Stimulated activated CD4-positive, alpha-beta T cell treated with anti-CD3 and anti-CD28 coated beads, Interleukin-15, amount 100 ng/mL, for 24 hours (primary cell): Measurements from ENCODE around the gene PAFAH1B2.

Source experiments
- DNase-seq: peaks from one replicate; pipeline ENCODE4 v3.0.0-alpha.2; 2020

PAFAH1B2 gene

DNA sequence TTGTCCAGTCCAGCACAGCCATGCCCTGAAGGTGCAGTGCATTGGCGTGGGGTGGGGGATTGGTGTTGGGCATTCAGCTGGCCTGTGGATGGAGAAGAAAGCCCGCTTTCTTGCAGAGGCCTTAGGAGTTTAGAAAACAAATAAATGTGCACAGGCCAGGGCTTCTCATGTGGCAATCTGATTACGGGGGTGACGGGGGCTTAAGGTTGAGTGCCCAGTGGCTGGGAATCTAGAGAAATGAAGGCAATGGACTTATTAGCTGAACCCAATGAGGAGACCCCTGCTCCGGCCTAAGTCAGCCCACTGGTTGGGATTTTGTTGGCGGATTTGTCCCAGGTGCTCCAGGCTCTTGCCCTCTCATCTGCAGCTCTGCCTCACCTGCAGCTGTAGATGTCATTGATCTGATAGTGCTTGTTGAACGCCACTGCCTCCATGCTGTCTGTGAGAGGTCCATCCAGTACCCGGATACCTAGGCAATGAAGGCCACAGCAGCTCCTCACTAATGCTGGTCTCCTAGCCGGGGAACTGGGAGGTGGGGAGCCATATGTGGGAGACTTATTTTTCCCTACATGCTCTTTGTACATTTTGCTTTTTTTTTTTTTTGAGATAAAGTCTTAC lies 81.6 kb downstream of the PAFAH1B2 start:
- no peak for DNase-seq
